Fibroblast of pulmonary artery (primary cell): ENCODE results near the gene DHX8.

Experiments used
- DNase-seq: peaks from one replicate; pipeline ENCODE4 v3.0.0-alpha.2; 2010; ENCODE audit warnings: low read depth
- H3K4me3 ChIP-seq: replicated peaks from 2 replicates; pipeline ENCODE4 v1.5.1; 2011; ENCODE audit warnings: low read depth, mild to moderate bottlenecking, control low read depth, low read length, moderate library complexity
- CTCF ChIP-seq: IDR thresholded peaks from 2 replicates; pipeline ENCODE4 v1.5.1; 2011; ENCODE audit warnings: mild to moderate bottlenecking, control low read depth, low read length, inconsistent platforms; ENCODE audit errors: missing control alignments

The DHX8 gene

DNA sequence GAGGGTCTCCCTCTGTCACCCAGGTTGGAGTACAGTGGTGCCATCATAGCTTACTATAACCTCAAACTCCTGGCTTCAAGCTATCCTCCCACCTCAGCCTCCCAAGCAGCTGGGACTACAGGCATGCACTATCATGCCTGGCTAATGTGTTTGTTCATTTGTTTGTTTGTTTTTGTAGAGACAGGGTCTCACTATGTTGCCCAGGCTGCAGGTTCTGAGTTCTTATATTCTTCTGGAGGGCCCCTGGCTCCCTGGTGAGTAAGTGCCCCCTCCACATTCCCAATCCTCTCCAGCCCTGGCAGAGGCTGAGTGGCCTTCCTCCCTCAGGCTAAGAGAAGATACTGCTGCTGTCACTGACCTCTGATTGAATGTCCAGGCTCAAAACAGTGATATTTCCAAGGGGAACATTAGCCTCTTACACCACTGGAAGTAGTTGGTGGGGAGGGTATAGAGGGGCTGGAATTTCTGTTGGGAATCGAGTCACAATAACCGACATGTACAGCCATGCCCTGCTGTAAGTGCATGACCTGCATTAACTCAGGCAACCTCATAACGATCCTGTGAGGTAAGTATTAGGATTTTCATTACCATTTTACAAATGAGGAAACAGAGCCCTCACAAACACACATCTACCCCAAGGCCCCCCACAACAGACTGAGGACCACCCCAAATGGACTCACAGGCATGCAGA, 65.1 kb downstream of the DHX8 start:
- no peak overlapping the region for H3K4me3 ChIP-seq
- TF ChIP-seq CTCF, result no peak
- DNase-seq, result no peak

GRCh38 chr17:43549496-43549895, 65.7 kb downstream of the DHX8 start:
- no peak for TF ChIP-seq CTCF
- H3K4me3 ChIP-seq, result no peak overlapping the region
- DNase-seq, result no peak

DNA sequence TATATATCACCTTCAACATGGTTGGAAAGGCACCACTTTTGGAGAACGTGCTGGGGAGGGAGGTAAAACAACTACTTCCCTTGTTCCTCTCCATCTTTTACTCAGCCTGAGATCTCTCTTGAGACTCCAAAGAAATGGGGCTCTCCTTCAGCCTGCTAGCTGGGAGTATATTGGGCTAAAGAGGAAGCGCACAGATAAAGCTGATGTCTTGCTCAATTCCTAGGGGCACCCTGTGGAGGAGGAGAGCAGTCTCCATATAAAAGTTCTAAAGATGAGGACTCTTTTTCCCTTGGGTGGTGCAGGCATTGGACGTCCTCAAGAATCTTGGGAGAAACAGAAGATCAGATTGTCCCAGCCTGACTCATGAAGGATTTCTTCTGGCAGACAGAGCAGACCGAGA, 67.0 kb downstream of the DHX8 start:
- H3K4me3 ChIP-seq, result no peak overlapping the region
- TF ChIP-seq CTCF, result no peak
- no peak for DNase-seq

DNA sequence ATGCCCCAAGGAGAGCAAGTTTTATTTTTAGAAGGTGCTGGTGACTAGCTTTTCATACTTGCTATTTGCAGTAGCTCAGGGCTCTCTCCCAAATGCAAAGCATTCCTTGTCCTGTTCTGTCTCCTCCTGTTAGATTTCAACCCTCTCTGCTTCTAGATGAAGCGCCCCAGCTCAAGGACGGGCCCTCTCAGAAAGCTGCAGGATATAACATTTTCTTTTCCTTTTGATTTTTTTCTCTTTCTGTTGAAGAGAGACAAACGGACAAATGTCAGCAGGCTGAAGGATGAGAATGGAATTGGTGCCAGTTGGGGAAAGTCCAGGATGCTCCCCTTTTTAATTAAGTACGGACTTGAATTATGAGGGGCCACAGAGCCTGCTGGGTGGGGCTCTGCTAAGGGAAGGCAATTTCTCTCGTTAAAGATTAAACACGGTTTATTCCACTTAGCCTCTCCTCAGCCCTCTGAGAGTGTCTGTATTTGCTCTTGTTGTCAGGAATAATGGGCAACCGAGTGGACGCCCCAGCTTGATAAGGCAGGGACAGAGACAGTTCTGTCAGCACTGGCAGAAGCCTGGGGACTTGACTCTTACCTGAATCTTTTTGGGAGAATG, 68.6 kb downstream of the DHX8 start:
- DNase-seq, result no peak
- H3K4me3 ChIP-seq, result no peak overlapping the region
- no peak for TF ChIP-seq CTCF

DNA sequence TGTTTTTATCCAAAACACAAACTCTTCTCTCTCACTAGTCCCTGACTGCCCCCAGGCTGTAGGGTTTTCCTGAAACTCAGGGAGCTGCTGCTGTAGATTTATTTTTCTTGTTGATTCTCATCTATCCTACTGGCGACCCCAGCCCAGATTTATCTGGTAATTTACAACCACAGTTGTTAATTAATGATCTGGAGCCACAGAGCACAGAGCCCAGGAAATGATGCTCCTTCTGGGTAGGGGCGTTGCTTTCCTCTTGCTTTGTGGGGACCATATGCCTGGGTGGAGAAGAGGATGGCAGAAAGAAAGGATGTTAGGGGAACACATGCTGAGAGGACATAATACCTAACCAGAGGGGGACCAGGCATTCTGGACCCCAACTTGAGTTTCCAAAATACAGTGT, 69.8 kb downstream of the DHX8 start:
- no peak for TF ChIP-seq CTCF
- DNase-seq, result no peak

GRCh38 chr17:43554857-43555256, 71.1 kb downstream of the DHX8 start:
- no peak for TF ChIP-seq CTCF
- H3K4me3 ChIP-seq, result no peak overlapping the region
- DNase-seq, result no peak

More for the DNA sequence above, 69.8 kb downstream of the DHX8 start:
- no peak overlapping the region for H3K4me3 ChIP-seq

- TF ChIP-seq CTCF, result no peak
- no peak for DNase-seq
- H3K4me3 ChIP-seq, result no peak overlapping the region
Observed at GRCh38 chr17:43556292-43556691, 72.5 kb downstream of the DHX8 start.
